Neural progenitor cell (in vitro differentiated cells): ENCODE results near the gene BLOC1S1. TPM values are rescaled to one million over a fixed set of nuclear protein-coding genes. Genes with fewer than 3 reads are reported as not detected.

Experiments used
- DNase-seq: peaks from one replicate; pipeline ENCODE4 v3.0.0-alpha.2; 2016; ENCODE audit warnings: low spot score
- H2AFZ ChIP-seq: fragments of 200-600 bp; sonication (generic); replicated peaks from 2 replicates; pipeline ENCODE4 v1.6.1; 2016; ENCODE audit warnings: antibody characterized with exemption
- H3F3A ChIP-seq: fragments of 200-600 bp; sonication (generic); 2 replicates; pipeline ENCODE4 v1.6.1; 2016; ENCODE audit warnings: antibody characterized with exemption, low read depth
- H3K27ac ChIP-seq: fragments of 200-600 bp; sonication (generic); 2 replicates; pipeline ENCODE4 v1.5.1; 2016; ENCODE audit warnings: mild to moderate bottlenecking
- H3K27me3 ChIP-seq: fragments of 200-600 bp; sonication (generic); 2 replicates; pipeline ENCODE4 v1.6.1; 2016; ENCODE audit warnings: mild to moderate bottlenecking, moderate library complexity
- H3K36me3 ChIP-seq: fragments of 200-600 bp; sonication (generic); 2 replicates; pipeline ENCODE4 v1.5.1; 2016
- H3K4me1 ChIP-seq: fragments of 200-600 bp; sonication (generic); 2 replicates; pipeline ENCODE4 v1.6.1; 2016; ENCODE audit warnings: mixed run types
- H3K4me2 ChIP-seq: fragments of 200-600 bp; sonication (generic); 2 replicates; pipeline ENCODE4 v1.6.1; 2016
- H3K4me3 ChIP-seq: fragments of 200-600 bp; sonication (generic); 2 replicates; pipeline ENCODE4 v1.5.1; 2016
- H3K79me2 ChIP-seq: fragments of 200-600 bp; sonication (generic); 2 replicates; pipeline ENCODE4 v1.6.1; 2016; ENCODE audit warnings: low read depth
- H3K9ac ChIP-seq: fragments of 200-600 bp; sonication (generic); 2 replicates; pipeline ENCODE4 v1.6.1; 2016
- H3K9me3 ChIP-seq: fragments of 200-600 bp; sonication (generic); 2 replicates; pipeline ENCODE4 v1.5.1; 2016; ENCODE audit warnings: low read depth
- H4K20me1 ChIP-seq: fragments of 200-600 bp; sonication (generic); 2 replicates; pipeline ENCODE4 v1.6.1; 2016; ENCODE audit warnings: low read depth
- H3K27ac Mint-ChIP-seq: 3 replicates; pipeline ENCODE4 v1.8.0; 2021; ENCODE audit warnings: mixed read lengths
- H3K27me3 Mint-ChIP-seq: 2 replicates; pipeline ENCODE4 v1.8.0; 2022; ENCODE audit warnings: low read depth, mild to moderate bottlenecking, inconsistent platforms, moderate library complexity, mixed read lengths; ENCODE audit not compliant: insufficient read depth
- H3K36me3 Mint-ChIP-seq: 3 replicates; pipeline ENCODE4 v1.8.0; 2021; ENCODE audit warnings: mixed read lengths
- H3K4me1 Mint-ChIP-seq: 3 replicates; pipeline ENCODE4 v1.8.0; 2021; ENCODE audit warnings: mixed read lengths
- H3K4me3 Mint-ChIP-seq: 3 replicates; pipeline ENCODE4 v1.8.0; 2021; ENCODE audit warnings: mild to moderate bottlenecking, moderate library complexity, mixed read lengths
- H3K9me3 Mint-ChIP-seq: 3 replicates; pipeline ENCODE4 v1.8.0; 2020; ENCODE audit warnings: mixed read lengths
- EZH2 ChIP-seq: fragments of 200-600 bp; sonication (generic); IDR thresholded peaks from 2 replicates; pipeline ENCODE4 v1.6.1; 2017; ENCODE audit warnings: antibody characterized with exemption, mild to moderate bottlenecking, moderate library complexity
- EZH2phosphoT487 ChIP-seq: fragments of 200-600 bp; sonication (generic); IDR thresholded peaks from 2 replicates; pipeline ENCODE4 v1.6.1; 2017; ENCODE audit warnings: antibody characterized with exemption
- total RNA-seq: library from RNA; depleted of rRNA; stranded (reverse); fragments of >200 nt; gene quantifications from 2 replicates; pipeline ENCODE4 v1.2.3, GENCODE V29; 2015; ENCODE audit warnings: low replicate concordance
- TF ChIP-seq, protein P1 (sequence below): fragments of 200-600 bp; sonication (generic); IDR thresholded peaks from 2 replicates; pipeline ENCODE4 v1.5.1; 2017; ENCODE audit warnings: antibody characterized with exemption, mild to moderate bottlenecking

The BLOC1S1 gene
- total RNA-seq: 48.1 and 92.5 TPM in 2 replicates

DNA sequence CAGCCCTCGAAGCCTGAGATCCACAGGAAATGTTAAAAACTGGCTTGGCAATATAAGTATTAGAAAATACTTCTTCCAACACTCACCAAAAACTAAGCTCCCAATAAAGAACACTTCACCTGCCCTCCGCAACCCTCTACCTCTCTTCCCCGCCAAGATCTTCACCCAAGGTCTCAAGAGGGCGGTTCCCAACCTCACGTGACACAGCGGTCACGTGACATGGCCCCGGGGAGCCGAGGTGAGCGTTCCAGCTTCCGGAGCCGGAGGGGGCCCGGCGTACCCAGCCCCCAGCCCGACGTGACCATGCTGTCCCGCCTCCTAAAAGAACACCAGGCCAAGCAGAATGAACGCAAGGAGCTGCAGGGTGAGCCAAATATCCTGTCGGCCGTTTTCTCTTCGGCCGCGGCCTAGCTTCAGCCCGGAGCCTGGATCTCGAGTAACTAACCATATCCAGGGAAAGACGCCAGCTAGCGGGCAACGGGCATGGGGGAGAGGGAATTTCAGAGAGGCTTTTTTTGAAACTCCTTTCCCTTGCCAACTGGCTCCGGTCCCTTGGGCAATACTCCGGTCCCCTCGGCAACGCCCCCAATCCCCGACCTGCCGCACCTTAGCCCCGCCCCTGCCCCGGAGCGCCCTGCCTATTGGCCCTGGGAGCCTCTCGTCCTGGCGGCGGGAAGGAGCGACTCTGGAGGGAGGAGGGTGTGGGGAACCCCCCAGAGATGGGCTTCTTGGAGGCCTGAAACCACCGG is at the start of gene BLOC1S1:
Gene BLOC1S1 (plus strand): TSS at position 214 of the 749 bp plus-strand sequence. CDS start 6 bp downstream, at position 220.
- Histone ChIP-seq H2AFZ (peak within 1 kb of the TSS; percentile 87), H3K79me2 (peaks cover 16% of the 10 kb centered on the region), H3K9ac (peak within 1 kb of the TSS; percentile 59), H3K9me3 (no peaks in the 10 kb centered on the region), H3K4me1 (peaks cover 31% of the 10 kb centered on the region), H3K36me3 (no peaks in the 10 kb centered on the region), H3F3A (peaks cover 38% of the 10 kb centered on the region), H3K27me3 (peaks cover 15% of the 10 kb centered on the region), H3K4me2 (peak within 1 kb of the TSS; percentile 79), H3K27ac (peak within 1 kb of the TSS; percentile 85), H3K4me3 (peak within 1 kb of the TSS; percentile 88), H4K20me1 (no peaks in the 10 kb centered on the region)
- H3K27me3 Mint-ChIP-seq: peaks cover 20% of the 10 kb centered on the region
- peak within 1 kb of the TSS; percentile 97 for H3K27ac Mint-ChIP-seq
- H3K9me3 Mint-ChIP-seq: peaks cover 6% of the 10 kb centered on the region
- H3K4me1 Mint-ChIP-seq: peaks cover 41% of the 10 kb centered on the region
- H3K4me3 Mint-ChIP-seq: peak within 1 kb of the TSS; percentile 92
- H3K36me3 Mint-ChIP-seq: peaks cover 3% of the 10 kb centered on the region
- peak; percentile 95 for DNase-seq
- TF ChIP-seq, protein P1, sequence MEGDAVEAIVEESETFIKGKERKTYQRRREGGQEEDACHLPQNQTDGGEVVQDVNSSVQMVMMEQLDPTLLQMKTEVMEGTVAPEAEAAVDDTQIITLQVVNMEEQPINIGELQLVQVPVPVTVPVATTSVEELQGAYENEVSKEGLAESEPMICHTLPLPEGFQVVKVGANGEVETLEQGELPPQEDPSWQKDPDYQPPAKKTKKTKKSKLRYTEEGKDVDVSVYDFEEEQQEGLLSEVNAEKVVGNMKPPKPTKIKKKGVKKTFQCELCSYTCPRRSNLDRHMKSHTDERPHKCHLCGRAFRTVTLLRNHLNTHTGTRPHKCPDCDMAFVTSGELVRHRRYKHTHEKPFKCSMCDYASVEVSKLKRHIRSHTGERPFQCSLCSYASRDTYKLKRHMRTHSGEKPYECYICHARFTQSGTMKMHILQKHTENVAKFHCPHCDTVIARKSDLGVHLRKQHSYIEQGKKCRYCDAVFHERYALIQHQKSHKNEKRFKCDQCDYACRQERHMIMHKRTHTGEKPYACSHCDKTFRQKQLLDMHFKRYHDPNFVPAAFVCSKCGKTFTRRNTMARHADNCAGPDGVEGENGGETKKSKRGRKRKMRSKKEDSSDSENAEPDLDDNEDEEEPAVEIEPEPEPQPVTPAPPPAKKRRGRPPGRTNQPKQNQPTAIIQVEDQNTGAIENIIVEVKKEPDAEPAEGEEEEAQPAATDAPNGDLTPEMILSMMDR: no peak
- TF ChIP-seq EZH2phosphoT487 (no peak), EZH2 (no peak)

DNA sequence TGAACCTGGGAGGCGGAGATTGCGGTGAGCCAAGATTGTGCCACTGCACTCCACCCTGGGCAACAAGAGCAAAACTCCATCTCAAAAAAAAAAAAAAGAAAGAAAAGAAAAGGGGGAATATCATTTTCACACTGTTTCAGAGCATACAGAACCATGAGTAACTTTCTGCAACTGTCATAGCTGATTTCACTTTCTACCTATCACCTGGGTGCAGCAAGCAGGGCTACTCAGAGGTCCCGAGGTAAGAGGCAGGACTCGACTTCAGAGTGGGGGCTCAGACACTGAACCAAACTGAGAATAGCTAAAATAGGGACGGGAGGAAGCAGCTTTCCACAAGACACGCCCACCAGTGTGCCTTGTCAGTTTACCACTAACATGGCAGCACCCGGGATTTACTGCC is 49.3 kb upstream of the BLOC1S1 start:
- Histone ChIP-seq H3K4me2 (no peak overlapping the region), H2AFZ (no peak overlapping the region), H3K27me3 (no peaks in the 10 kb centered on the region), H3K36me3 (no peaks in the 10 kb centered on the region), H3K9ac (no peak overlapping the region), H3F3A (no peaks in the 10 kb centered on the region), H3K4me1 (no peaks in the 10 kb centered on the region), H4K20me1 (no peaks in the 10 kb centered on the region), H3K9me3 (no peaks in the 10 kb centered on the region), H3K4me3 (no peak overlapping the region), H3K79me2 (no peaks in the 10 kb centered on the region), H3K27ac (no peak overlapping the region)
- H3K4me3 Mint-ChIP-seq: no peak overlapping the region
- H3K27ac Mint-ChIP-seq: no peak overlapping the region
- H3K27me3 Mint-ChIP-seq: no peaks in the 10 kb centered on the region
- no peak for TF ChIP-seq EZH2phosphoT487
- TF ChIP-seq EZH2: no peak
- TF ChIP-seq, protein P1: no peak
- H3K36me3 Mint-ChIP-seq: no peaks in the 10 kb centered on the region
- no peak for DNase-seq
- no peaks in the 10 kb centered on the region for H3K4me1 Mint-ChIP-seq
- no peaks in the 10 kb centered on the region for H3K9me3 Mint-ChIP-seq

DNA sequence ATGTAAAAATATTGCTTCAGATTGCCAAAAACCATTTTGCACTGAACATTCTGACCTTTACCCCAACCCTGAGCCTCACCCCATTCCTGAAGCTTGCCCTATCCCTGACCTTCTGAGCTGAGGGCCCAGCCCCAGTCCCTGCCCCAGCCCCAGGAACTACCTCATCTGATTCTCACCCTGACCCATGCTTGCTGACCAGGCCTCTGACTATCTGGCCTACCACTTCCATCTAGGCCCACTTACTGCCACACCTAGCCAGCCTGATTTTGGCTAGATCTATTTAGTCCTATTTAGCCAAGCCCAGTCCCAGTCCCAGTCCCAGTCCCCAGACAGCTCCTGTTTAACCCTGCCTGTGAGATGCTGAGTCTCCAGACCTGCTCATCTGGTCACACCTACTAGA is 45.6 kb upstream of the BLOC1S1 start:
- no peak overlapping the region for H3K4me3 Mint-ChIP-seq
- TF ChIP-seq EZH2: no peak
- Histone ChIP-seq H3F3A (no peaks in the 10 kb centered on the region), H3K9ac (no peak overlapping the region), H3K27me3 (no peaks in the 10 kb centered on the region), H3K4me3 (no peak overlapping the region), H3K4me2 (no peak overlapping the region), H3K27ac (no peak overlapping the region), H4K20me1 (no peaks in the 10 kb centered on the region), H3K36me3 (no peaks in the 10 kb centered on the region), H3K79me2 (no peaks in the 10 kb centered on the region), H2AFZ (peak overlapping the region; percentile 26), H3K4me1 (no peaks in the 10 kb centered on the region), H3K9me3 (no peaks in the 10 kb centered on the region)
- no peaks in the 10 kb centered on the region for H3K9me3 Mint-ChIP-seq
- no peaks in the 10 kb centered on the region for H3K4me1 Mint-ChIP-seq
- DNase-seq: no peak
- no peak overlapping the region for H3K27ac Mint-ChIP-seq
- no peaks in the 10 kb centered on the region for H3K27me3 Mint-ChIP-seq
- H3K36me3 Mint-ChIP-seq: no peaks in the 10 kb centered on the region

DNA sequence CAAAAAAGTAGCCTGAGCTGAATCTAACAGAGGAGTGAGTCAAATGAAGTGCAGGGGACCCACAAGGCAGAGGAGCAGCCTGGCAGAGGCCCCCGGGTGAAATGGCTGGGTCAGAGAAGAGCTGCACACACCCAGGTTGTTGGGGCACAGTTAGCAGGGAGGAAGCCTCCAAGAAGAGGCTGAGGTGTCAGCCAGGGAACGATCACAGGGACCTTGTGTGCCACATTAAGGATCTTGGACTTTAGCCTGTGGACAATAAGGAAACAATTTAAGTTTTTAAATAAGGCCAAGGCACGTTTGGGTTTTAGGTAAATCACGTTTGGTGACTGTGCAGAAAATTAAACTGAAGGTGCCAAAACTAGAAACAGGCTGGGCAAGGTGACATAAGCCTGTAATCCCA is 44.1 kb upstream of the BLOC1S1 start:
- H4K20me1 ChIP-seq: no peaks in the 10 kb centered on the region

More for the DNA sequence above, 44.1 kb upstream of the BLOC1S1 start:
- Histone ChIP-seq H3K4me3 (no peak overlapping the region), H3K79me2 (no peaks in the 10 kb centered on the region), H3K9ac (no peak overlapping the region), H3K4me1 (no peaks in the 10 kb centered on the region), H3F3A (no peaks in the 10 kb centered on the region), H3K9me3 (no peaks in the 10 kb centered on the region), H3K36me3 (no peaks in the 10 kb centered on the region), H3K27me3 (no peaks in the 10 kb centered on the region), H3K4me2 (no peak overlapping the region), H2AFZ (no peak overlapping the region), H3K27ac (no peak overlapping the region)
- Mint-ChIP-seq H3K4me3 (no peak overlapping the region), H3K36me3 (no peaks in the 10 kb centered on the region), H3K9me3 (no peaks in the 10 kb centered on the region), H3K4me1 (no peaks in the 10 kb centered on the region), H3K27ac (no peak overlapping the region), H3K27me3 (no peaks in the 10 kb centered on the region)
- TF ChIP-seq, protein P1: no peak
- TF ChIP-seq EZH2phosphoT487: no peak
- TF ChIP-seq EZH2: no peak
- no peak for DNase-seq
